ENCODE data around the gene HOXD12.

The HOXD12 gene, protein sequence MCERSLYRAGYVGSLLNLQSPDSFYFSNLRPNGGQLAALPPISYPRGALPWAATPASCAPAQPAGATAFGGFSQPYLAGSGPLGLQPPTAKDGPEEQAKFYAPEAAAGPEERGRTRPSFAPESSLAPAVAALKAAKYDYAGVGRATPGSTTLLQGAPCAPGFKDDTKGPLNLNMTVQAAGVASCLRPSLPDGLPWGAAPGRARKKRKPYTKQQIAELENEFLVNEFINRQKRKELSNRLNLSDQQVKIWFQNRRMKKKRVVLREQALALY

DNA sequence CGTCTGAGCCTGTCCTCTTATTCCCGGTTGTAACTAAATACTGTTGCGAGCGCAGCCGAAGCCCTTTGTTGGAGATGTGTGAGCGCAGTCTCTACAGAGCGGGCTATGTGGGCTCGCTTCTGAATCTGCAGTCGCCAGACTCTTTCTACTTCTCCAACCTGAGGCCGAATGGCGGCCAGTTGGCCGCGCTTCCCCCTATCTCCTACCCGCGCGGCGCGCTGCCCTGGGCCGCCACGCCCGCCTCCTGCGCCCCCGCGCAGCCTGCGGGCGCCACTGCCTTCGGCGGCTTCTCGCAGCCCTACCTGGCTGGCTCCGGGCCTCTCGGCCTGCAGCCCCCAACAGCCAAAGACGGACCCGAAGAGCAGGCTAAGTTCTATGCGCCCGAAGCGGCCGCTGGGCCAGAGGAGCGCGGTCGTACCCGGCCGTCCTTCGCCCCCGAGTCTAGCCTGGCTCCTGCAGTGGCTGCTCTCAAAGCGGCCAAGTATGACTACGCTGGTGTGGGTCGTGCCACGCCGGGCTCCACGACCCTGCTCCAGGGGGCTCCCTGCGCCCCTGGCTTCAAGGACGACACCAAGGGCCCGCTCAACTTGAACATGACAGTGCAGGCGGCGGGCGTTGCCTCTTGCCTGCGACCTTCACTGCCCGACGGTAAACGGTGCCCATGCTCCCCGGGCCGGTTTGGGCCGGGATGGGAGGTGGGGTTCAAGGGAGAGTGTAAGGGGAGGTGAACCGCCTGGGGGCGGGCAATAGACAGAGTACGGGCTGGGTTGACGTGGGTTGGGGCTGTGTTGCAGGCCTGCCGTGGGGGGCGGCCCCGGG is at the start of gene HOXD12:
Gene HOXD12 (plus strand): TSS at position 68 of the 819 bp plus-strand sequence. CDS start 7 bp downstream, at position 75.
- no peak for DNase-seq (ENCODE audit: low read depth in 2 of 2)

DNA sequence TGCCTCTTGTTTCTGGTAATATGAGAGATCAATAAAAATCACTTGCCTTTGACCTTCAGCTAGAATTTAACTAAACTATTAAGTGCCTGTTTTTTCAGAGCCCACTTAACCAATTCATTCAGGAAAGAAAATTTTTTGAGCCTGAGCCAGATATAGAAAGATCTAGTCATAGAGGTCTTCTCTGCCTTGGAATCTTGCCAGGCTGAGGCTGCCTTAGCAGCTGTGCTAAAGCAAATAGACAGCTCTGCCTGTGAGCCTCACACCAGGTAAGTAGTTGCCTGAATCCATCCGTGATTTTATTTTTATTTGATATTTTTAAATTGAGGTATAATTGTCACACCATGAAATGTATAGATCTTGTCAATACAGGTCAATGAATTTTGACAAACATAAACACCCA is 43.2 kb upstream of the HOXD12 start:
- no peak for DNase-seq (ENCODE audit: low read depth in 2 of 2)

DNA sequence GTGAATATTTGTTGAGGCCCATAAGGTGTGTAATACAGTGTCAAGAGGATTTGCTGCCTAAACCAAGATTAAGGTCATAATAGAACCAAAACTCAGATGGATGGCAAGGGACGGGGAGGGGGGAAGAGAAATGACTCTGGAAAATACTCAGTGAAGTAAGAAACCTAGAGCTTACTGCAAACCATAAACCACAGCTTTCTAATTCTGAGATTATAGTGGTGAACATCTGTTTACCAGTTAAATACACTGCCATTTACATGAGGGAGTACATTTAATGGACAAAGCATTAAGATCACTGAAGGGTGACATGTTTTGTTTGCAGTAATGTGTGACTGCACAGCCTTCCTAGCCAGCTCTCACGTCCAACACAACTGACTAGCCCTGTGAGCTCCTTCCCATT is 35.6 kb upstream of the HOXD12 start:
- no peak for DNase-seq (ENCODE audit: low read depth in 2 of 2)

DNA sequence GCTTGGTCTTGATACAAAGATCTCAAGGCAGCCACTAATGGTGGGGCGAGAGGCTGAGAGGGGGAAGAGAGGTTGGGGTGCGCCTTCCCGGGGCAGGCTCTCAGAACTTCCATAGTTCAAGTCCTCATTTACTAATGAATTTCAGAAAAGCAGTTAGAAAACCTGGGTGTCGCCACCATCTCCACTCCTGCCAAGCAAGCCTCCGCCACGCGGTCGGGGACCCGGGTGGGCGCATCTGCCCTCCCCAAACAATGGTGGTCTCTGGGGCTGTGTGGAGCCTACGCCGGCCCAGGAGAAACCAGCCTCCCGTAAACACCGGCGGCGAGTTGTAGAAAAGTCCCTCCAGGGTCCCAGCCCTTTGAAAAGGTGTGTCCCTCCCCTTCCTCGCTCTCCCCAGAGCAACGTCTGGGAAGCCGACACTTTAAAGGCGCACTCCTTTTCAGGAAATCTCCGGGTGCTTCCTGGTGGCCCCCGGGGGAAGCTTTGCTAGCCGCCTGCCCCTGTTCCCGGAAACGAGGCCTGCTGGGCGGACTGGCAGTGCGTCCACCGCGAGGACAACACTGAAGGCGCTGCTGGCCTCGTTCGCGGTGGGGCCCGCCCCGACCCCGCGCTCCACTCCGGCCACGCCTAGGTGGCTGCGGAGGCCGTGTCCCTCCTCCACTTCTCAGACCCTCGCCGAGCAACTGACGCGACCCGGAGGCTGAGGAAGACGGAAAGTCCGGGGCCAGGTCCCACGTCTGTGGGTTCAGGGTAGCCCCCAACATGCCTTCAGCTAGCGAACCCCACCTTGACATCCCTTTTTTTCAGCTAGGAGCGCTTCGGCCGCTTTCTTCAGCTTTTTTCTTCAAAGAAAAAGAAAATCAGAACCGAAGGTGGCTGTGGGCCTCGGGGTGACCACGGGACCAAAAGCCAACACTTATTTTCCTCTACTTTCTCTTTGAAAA is 32.7 kb upstream of the HOXD12 start:
- DNase-seq (ENCODE audit: low read depth in 2 of 2): no peak

DNA sequence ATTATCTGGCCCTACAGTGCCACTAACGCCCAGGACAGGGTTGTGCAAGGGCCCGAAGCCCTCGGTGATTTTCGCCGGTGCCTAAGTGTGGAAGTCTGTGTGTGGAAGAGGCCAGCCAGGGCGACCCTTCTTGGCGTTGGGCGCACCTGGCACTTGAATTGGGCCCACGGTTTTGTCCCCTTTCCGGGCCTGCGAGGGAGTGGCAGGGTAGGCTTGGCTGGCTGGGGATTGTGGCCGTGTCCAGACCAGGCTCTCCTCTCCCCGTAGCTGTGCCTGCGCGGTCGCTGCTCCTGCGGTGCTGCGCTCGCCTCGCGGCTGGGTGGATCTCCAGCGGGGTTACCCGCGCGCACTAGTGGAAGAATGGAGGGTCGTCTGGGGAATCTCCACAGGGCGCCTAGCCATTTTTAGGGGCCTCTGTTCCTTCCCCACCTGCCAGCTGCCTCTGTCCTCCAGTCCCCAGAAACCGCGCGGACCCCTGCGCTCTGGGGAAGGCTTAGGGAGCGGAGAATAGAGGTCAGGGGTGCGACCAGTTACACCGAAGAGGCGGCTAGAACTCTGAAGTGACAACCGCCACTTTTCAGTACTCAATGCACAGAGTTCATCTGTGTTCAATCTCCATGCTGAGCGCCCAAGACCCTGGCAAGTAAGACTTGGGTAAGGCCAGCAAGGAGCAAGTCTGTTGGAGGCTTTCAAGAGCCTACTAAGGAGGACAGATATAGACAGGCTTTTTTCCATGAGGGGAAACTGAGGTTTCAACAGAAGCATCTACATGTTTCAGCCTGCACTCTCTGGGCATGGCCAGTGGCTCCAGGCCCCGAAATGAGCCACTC is 31.8 kb upstream of the HOXD12 start:
- DNase-seq (ENCODE audit: low read depth in 2 of 2): no peak

DNA sequence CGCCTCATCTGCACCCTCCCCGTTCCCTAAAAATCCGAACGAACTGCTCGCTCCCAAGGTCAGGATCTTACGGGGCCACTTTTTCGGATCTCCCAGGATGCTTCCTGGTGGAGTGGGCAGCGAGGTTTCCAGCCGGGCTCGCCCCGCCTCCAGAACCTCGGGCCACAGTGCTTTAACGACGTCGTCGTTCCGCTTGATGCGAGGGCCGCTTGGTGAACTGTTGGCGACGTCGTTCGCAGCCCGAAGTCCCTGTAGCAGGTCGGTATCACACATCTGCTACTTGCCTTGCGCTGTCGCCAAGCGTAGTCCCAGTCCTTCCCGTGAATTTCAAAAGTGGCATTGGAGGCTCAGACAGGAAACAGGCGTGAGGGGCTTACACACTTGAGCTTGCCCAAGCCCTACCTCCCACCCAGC is 31.2 kb upstream of the HOXD12 start:
- no peak for DNase-seq (ENCODE audit: low read depth in 2 of 2)

DNA sequence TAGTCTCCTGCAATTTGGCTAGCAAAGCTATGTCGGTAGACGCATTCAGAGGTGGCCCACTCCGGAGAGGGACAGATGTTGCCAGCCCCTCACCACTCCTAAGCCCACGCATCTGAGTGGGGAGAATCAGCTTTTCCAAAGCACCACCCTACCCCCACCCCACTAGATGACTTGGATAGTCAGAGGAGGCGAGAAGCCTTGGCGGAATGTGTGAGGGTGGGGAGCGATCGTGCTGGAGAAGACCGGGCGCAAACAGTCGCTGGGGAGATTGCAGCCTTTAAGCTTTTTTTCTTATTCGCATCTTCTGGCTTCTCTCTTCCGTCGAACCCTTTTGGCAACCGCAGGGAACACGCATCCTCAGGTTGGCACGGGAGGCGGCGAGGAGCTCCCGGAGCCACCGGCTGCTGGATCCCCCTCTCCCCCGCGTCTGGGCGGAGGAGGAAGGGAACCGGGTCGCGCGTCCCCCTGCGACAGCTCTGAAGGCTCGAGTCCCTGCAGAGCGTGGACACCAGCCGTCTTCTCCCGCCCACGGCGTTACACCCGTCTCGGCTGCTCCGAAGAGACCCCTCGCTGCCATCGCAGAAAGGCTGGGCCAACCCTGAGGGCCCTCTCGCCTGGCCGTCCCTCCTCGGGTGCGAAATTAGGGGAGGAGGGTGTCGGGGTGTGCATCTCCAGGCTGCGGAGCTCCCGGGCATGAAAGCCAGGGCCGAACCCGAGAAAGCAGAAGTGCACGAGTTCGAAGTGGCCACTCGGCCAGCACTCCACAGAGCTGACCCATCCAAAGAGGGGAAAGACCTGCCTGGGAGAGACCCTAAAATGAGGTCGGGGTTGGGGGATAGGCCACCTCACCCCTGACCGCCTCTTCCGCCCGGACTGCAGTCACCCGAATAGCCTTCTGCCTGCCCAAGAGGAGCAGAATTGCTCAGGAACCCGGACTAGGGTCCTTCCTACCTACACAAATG is 28.0 kb upstream of the HOXD12 start:
- no peak for DNase-seq (ENCODE audit: low read depth in 2 of 2)

DNA sequence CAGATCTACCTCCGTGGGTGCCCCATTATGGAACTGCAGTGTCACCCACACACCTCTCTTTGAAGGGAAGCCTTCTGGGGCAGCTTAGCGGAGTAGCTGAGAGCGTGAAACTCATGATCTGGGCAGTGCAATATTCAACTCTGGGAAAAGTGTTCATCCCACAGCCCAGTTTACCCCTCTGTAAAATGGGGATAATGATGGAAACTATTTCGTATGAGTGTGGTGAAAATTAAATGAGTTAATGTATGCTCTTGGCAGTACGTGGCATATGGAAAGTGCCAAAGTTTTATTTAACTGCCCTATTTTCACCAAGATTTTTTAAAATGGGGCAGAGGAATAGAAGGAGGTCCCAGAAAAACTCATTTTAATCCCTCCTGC is 27.3 kb upstream of the HOXD12 start:
- no peak for DNase-seq (ENCODE audit: low read depth in 2 of 2)

DNA sequence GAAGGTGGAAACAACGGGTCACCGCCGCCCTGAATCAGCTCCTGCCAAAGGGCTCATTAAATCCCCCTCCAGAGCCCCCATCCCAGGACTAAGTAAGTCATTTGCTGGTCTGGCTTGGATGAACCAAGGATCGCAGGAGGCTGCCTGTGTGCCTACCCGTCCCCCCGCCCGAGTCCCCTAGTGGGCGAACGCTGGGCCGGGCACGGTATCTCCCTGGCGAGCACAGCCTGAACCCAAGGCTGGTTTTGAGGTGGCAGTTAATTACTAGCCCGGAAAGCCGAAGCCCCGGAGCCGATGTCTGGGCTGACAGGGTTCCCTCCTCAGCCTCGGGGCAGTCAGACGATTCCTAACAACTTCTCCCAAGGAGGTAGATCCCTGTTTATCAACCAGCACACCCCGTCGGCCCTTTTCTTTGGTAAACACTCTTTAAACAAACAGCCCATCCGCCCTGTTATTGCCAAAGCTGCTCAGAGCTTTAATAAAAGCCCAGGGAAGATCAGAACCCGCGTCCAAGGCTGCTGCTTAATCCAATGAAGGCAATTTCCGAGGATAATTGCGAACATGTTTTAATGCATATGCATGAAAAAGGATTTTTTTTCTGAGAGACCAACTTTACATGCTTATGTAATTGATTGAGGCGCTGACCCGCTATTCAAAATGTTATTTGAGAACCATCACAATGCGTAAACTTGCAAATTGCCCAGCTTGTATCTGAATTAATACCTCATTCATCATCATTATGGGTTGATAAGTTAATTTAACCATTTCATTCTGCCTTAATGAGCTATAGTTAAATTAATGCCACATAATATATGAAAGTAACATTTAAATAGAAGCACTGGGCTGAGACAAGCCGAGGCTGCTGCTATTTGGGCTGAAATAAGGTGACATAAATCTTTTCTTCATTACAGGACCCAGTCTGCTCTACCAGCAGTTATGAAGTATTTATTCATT is 26.4 kb upstream of the HOXD12 start:
- no peak for DNase-seq (ENCODE audit: low read depth in 2 of 2)

DNA sequence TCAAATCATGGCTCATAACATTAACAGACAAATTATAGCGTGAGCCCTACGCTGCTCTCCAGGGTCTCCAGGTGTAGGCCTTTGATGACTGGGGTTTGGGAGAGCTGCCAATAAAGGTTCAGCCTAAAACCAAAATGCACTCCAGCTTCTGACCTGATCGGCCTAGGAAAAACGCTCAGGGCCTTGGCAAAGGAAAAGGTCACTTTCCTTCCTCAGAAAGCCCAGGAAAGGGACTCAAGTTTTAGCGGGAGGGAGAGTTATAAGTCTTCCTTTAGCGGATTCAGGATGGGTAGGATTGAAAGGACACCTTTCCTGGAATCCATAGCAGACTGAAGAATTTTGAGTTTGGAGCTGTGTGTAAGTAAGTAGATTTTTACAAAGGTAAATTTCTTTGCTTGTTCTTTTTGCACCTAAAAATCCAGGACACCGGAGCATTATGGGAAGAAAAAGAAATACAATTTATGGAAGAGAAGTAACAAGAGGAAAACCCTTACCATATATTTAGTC is 24.6 kb upstream of the HOXD12 start:
- no peak for DNase-seq (ENCODE audit: low read depth in 2 of 2)

DNA sequence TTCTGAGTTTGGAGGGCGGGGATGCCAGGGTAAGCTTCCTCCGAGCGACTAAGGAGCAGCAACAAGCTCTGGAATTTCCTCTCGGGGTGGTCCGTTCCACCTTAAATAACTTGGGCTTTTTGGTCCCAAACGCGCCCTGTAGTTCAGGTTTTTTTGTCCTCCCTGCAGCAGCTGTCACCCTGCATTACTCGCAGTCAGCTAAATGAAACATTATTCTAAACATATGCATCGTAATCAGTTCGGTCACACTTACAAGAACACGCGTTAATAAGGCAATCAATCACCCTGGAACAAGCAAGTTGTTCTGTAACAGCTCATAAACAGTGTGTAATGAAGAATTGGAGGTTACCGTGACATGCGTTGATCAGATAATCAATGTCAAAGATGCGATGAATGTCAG is 24.1 kb upstream of the HOXD12 start:
- no peak for DNase-seq (ENCODE audit: low read depth in 2 of 2)

DNA sequence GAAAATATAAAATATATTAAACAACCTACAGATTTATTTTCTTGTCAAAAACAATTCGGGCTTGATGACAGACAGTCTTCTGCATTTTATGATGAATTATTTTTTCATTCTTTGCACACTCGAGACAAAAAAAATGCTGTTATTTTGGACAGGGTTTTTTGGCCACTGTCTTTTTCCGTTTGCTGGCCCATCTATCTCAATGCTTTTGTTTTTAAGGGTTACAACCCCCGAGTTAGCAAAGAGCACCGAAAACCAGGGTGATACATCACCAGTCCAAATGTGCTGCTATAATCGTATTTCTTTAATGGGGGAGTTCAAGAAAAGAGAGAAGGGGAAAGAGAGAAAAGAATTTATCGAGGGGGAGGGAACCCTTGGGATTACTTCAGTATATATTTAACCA is 23.5 kb upstream of the HOXD12 start:
- no peak for DNase-seq (ENCODE audit: low read depth in 2 of 2)

DNA sequence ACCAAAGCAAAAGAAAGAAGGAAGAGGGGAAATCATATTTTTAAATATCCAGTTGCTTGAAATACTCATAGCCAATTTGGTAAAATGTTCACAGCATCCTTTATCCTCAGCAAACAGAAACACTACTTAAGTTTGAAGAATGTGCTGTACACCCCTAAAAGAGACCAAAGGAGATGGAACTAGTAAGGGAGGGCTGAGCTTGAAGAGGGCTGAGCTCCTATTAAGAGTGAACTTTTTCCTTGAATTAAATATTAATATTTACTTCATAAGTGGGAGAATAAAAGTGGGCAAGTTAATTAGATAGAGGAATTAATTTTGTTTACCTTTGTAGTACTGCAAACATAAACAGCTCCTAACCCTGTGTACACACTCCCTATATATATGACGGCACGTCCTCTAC is 22.8 kb upstream of the HOXD12 start:
- no peak for DNase-seq (ENCODE audit: low read depth in 2 of 2)

DNA sequence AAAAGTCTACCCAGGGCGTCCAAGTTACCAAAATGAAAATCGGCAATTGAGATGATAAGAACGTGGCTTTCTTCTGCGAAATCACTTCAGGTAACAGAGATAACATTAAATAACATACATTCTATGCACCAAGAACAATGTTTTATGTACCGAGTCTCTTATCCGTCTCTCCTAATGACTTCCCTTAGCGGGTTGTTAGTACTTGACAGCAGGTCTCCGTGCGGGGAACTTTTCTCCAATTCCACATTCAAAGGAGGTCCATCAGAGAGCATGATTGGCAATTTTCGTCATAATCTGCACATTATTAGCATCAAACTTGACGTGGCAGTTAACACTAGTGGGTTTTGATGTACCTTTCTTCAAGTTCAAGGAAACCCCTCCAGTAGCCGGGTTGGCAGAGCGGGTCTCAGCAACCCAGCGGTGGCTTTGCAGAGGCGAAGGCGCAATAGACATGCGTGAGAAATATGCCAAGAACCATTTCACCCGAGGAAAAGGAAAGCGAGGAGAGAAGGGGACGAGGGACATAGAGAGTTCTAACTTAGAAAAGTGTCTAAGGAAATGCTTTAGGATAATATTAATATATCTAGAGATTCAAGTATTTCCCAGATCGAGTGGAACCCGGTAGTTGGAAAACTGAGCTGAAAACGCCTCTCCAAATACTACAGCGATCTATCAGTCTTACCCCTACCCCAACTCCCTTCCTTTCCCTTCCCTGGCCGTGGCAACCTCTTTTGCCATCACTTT is 20.9 kb upstream of the HOXD12 start:
- DNase-seq (ENCODE audit: low read depth in 2 of 2): no peak

DNA sequence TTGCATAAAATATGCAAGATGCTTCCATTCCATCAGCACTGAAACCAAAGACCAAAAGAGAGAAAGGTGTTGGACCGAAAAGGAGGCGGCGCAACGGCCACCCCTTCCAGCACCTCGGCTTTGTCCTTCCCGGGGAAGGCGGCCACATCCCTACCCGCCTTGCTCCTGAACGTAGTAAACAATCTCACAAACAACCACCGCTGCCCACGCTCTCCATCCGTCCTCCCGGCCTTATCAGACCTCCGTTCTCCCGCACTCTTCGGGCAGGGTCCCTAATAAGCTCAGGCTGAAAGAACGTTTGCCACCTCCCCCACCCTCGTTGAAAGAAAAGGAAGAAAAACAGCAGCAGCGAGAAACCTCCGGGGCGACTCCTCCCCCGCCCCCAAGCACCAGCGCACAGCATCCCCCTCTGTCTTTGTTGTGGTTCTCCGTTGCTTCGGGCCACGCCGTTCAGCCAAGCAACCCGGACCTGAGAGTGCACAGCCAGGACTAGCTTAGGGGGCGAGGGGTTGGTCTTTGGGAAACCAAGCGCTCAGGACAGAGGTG is 20.2 kb upstream of the HOXD12 start:
- DNase-seq (ENCODE audit: low read depth in 2 of 2): no peak

DNA sequence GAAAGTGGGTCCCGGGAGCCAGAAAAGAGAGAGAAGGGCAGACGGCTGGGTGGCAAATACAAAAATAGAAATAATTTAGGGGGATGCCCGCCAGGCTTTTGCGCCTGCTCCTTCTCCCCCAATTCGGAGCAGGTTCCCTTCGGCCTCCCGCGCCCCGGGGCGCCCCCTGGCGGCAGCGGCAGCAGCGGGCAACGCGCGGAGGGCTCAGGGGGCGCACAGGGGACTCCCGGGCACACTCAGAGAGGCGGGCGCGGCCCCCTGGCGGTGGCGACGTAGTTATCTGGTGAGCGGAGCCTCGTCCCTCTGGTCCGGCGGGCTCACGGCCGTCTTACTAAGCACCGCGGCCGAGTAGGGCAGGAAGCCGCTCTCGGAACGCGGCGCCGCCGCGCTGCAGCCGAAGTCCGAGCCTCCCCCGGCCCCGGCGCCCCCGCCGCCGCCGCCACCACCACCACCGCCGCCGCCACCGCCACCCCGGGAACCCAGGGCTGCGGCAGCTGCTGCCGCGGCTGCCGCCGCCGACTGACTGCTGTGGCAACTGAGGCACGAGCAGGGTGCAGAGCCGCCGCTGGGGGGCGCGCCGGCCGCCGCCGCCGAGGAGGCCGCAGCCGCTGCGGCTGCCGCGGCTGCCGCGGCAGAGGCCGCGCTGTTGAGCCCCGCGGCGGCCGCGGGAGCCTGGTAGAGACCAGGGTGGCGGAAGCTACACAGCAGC is 19.6 kb upstream of the HOXD12 start:
- no peak for DNase-seq (ENCODE audit: low read depth in 2 of 2)

Measured in stimulated activated CD4-positive, alpha-beta T cell treated with anti-CD3 and anti-CD28 coated beads, Interleukin-1b, Interleukin-23, amount 100 ng/mL, for 4 hours (primary cell).